NCI-H526 (cell line): ENCODE measurements around the gene ZACN.
"Not testable (repeated sequence)": the region's sequence is repeated elsewhere in the genome, so short reads cannot be mapped to it uniquely, and the experiment has no call there.

Experiments used
- DNase-seq, 2 experiments: peaks; one replicate each; lab custom pipeline; 2025; lab: John Stamatoyannopoulos, UW

Gene ZACN

GRCh38 chr17:76054112-76054476 is 24.9 kb upstream of the ZACN start:
- no peak for DNase-seq

GRCh38 chr17:76056882-76057281 is 22.1 kb upstream of the ZACN start:
- DNase-seq: peak in 1 of 2 experiments; percentile 34

- not testable (repeated sequence) for DNase-seq
Observed at GRCh38 chr17:76058264-76058663, 20.7 kb upstream of the ZACN start.

- no peak for DNase-seq
Observed at GRCh38 chr17:76063875-76064546, 15.0 kb upstream of the ZACN start.

- no peak for DNase-seq
Observed at GRCh38 chr17:76065775-76066174, 13.2 kb upstream of the ZACN start.

DNA sequence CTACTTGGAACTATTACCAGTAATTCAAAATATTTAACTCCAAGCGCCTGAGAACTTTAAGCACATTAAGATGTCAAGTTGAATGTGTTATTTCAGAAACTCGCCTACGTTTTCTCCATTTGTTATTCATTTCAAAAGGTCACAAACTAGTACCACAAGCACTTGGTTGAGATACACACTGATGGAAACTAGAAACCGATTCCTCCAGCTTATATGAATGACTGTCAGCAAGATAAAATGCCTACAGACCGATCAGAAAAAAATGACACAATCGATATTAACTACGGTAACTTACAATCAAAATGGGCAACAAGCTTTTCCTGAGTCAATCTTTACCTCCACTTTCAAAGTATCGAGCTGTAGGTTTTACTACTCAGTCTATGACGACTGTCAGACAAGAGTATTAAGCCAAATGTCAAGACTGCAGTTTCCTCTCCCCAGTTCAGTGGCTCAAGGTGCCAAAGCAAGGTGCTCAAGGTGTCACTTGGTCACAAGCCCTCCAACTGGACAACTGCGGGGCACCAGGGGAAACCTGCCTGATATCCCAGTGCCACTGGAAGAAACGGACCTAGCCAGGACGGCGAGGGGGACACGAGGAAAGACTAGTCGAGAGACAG is 7.3 kb upstream of the ZACN start:
- no peak for DNase-seq

GRCh38 chr17:76072148-76072858 is 6.7 kb upstream of the ZACN start, which contains the start of gene SRP68:
TSS of gene SRP68 (minus strand) at chr17:76072517. CDS start at chr17:76072491, 26 bp downstream.
- peak; percentile 78 to 96 for DNase-seq

DNA sequence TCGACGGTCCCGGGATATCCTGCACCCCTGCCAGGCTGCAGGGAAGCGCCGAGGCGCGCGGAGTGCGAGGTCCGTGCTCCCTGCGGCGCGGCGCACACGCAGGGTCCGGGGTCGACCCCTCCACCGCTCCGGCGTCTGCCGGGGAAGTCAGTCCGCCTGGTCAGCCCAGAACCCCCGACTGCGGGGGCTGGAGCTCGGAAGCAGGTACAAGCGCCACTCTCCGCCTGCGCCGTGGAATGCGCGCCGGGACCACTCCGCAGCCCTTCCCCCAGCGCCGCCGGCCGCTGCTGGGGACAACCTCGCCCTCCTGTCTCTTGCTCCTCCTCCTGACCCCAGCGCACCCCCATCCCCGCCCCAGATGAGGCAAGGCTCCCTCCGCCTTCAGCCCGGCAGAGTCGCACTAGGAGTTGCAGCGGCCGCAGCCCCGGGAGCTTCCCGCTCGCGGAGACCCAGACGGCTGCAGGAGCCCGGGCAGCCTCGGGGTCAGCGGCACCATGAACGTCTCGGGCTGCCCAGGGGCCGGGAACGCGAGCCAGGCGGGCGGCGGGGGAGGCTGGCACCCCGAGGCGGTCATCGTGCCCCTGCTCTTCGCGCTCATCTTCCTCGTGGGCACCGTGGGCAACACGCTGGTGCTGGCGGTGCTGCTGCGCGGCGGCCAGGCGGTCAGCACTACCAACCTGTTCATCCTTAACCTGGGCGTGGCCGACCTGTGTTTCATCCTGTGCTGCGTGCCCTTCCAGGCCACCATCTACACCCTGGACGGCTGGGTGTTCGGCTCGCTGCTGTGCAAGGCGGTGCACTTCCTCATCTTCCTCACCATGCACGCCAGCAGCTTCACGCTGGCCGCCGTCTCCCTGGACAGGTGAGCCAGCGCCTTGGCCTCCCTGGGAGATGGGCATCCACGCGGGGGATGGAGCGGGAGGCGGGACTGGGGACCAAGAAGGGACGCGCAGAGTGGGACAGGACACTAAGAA is 4.3 kb upstream of the ZACN start, which contains the start of gene GALR2:
Gene GALR2 (plus strand): TSS at position 392 of the 974 bp plus-strand sequence. CDS start 103 bp downstream, at position 495.
- DNase-seq: peak in 1 of 2 experiments; percentile 24

- DNase-seq: peak in 1 of 2 experiments; percentile 51
Observed at GRCh38 chr17:76075364-76076145, 3.4 kb upstream of the ZACN start.

- peak in 1 of 2 experiments; percentile 37 for DNase-seq
Observed at GRCh38 chr17:76076146-76076764, 2.7 kb upstream of the ZACN start.

DNA sequence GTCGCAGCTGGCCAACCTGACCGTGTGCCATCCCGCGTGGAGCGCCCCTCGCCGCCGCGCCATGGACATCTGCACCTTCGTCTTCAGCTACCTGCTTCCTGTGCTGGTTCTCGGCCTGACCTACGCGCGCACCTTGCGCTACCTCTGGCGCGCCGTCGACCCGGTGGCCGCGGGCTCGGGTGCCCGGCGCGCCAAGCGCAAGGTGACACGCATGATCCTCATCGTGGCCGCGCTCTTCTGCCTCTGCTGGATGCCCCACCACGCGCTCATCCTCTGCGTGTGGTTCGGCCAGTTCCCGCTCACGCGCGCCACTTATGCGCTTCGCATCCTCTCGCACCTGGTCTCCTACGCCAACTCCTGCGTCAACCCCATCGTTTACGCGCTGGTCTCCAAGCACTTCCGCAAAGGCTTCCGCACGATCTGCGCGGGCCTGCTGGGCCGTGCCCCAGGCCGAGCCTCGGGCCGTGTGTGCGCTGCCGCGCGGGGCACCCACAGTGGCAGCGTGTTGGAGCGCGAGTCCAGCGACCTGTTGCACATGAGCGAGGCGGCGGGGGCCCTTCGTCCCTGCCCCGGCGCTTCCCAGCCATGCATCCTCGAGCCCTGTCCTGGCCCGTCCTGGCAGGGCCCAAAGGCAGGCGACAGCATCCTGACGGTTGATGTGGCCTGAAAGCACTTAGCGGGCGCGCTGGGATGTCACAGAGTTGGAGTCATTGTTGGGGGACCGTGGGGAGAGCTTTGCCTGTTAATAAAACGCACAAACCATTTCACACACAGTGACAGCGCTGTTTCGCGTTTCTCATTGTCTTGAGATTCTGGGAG is 2.0 kb upstream of the ZACN start:
- DNase-seq: peak in 1 of 2 experiments; percentile 40

DNA sequence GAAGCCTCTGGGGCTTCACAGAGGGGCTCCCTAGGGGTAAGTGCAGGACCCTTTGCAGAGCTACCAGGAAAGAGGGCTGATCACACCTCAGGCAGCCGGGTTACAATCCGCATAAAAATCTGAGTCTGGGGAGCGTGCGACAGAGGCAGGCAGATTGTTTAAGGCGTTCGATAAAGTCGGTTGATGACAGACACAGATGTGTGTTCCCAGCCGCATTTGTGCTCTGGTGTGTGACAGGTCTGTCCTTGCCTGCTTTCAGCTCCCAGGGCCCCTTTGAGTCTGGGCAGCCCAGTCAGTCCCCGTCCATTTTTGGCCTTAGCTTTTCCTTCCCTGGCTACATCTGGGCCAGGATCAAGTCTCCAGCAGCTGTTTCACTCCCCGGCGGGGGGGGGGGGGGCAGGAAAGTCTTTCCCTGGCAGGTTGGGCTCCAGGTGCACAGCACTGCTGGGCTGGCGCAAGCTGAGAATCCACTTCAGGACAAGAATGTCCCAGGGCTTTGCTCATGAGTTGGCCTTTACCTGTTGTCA is 1.3 kb upstream of the ZACN start:
- DNase-seq: peak in 1 of 2 experiments; percentile 36

DNA sequence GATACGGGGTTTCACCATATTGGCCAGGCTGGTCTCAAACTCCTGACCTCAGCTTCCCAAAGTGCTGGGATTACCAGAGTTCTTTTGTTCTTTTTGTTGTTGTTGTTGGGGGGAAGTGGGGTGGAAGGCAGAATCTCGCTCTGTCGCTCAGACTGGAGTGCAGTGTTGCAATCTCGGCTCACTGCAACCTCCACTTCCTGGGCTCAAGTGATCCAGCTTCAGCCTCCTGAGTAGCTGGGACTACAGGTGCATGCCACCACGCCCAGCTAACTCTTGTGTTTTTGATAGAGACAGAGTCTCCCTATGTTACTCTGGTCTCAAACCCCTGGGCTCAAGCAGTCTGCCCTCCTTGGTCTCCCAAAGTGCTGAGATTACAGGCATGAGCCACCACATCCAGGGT is 612 bp upstream of the ZACN start:
- not testable (repeated sequence) for DNase-seq

DNA sequence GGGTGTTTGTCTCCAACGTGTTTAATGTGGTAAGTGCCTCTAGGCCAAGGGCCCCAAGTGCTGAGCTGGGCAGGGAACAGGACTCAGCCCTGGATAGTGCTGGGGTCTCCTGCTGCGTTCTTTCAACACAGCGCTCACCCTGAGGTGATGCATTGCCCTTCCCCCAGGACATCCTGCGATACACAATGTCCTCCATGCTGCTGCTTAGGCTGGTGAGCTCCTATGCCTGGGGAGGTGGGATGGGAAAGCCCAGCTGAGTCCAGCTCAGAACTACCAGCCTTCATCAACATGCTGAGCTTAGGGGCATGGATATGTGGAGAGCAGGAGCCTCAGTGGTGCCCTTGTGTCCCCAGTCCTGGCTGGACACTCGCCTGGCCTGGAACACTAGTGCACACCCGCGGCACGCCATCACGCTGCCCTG is 563 bp downstream of the ZACN start:
- DNase-seq: no peak

GRCh38 chr17:76079956-76080767 is 1.2 kb downstream of the ZACN start:
- DNase-seq: peak in 1 of 2 experiments; percentile 54

DNA sequence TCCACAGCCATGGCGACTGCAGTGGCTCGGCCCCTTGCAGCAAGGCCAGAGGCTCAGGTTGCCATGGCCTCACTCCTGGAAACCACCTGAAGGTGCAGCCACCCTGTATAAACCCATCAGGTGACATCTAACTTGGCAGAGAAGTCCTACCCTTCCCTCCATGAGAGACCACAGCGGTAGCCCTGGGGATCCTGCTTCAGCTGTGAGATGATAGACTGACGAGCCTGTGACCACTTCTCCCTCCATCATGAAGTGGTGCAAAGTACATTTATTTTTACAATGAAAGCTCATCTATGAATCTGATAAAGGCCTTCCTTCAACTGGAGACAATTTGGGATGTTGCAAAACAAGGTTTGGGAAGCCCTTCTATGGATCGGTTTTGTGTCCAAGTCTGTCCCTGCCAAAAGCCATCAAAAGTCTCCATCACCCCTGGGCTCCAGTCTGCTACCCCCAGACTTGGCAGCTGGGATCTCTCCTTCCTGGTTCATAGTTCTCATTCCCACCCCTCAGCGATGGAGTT is 1.8 kb downstream of the ZACN start:
- DNase-seq: no peak

DNA sequence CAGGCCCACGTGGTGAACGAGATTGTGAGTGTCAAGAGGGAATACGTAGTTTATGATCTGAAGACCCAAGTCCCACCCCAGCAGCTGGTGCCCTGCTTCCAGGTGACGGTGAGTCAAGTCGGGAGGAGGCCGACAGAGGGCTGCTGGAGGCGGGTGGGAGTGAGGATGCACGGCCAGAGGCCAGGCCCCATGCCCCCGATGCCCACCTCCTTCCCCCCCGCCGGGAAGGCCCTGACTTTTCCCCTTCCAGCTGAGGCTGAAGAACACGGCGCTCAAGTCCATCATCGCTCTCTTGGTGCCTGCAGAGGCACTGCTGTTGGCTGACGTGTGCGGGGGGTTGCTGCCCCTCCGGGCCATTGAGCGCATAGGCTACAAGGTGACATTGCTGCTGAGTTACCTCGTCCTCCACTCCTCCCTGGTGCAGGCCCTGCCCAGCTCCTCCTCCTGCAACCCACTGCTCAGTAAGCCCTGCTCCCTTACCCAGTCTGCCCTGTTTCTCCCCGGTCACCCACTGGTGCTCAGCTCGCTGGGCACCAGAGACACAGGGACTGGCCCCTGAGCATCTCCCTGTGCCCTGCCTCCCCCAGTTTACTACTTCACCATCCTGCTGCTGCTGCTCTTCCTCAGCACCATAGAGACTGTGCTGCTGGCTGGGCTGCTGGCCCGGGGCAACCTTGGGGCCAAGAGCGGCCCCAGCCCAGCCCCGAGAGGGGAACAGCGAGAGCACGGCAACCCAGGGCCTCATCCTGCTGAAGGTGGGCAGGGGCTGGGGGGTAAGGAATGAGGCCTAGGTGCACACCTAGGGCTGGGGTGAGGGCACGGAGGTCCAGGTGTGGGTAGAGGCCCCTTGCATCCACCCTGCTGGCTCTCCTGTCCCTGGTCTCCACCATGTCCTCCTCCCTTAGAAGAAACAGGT is 2.6 kb downstream of the ZACN start:
- DNase-seq: no peak
